WTC11 (cell line): ENCODE data around the gene CCDC158. TPM values are rescaled to one million over a fixed set of nuclear protein-coding genes. Genes with fewer than 3 reads are reported as not detected.

ENCODE experiments used
- ATAC-seq: fragments of 200-7000 bp; cut with Tn5 transposase; 2 replicates; pipeline ENCODE4 v1.10.0; 2021; ENCODE audit warnings: mild to moderate bottlenecking, moderate library complexity
- Bru-seq: library from RNA; stranded (reverse); fragments of 400-500 nt; gene quantifications from one replicate; lab custom pipeline; 2021; lab: Mats Ljungman, UMichigan
- CTCF ChIA-PET: fragments of 300-600 bp; sonication (Branson Sonifier 250); formaldehyde crosslinking; loops from one replicate; lab custom pipeline; 2021; ENCODE audit warnings: antibody characterized with exemption; lab: Charles Lee
- POLR2A ChIA-PET: fragments of 350-600 bp; sonication (Branson Sonifier 250); formaldehyde crosslinking; loops from one replicate; lab custom pipeline; 2021; ENCODE audit warnings: antibody characterized with exemption; lab: Charles Lee
- DNase-seq: peaks from one replicate; pipeline ENCODE4 v3.0.0; 2021; ENCODE audit warnings: low spot score
- H3K27ac Mint-ChIP-seq: 2 replicates; pipeline ENCODE4 v1.8.0; 2021; ENCODE audit warnings: mixed read lengths
- H3K27me3 Mint-ChIP-seq: 2 replicates; pipeline ENCODE4 v1.8.0; 2021; ENCODE audit warnings: low read depth, mild to moderate bottlenecking, moderate library complexity, mixed read lengths
- H3K36me3 Mint-ChIP-seq: 2 replicates; pipeline ENCODE4 v1.8.0; 2021; ENCODE audit warnings: mixed read lengths
- H3K4me1 Mint-ChIP-seq: 2 replicates; pipeline ENCODE4 v1.8.0; 2022; ENCODE audit warnings: mixed read lengths
- H3K4me3 Mint-ChIP-seq: 2 replicates; pipeline ENCODE4 v1.8.0; 2021; ENCODE audit warnings: mild to moderate bottlenecking, moderate library complexity, mixed read lengths
- H3K9me3 Mint-ChIP-seq: 2 replicates; pipeline ENCODE4 v1.8.0; 2021; ENCODE audit warnings: mixed read lengths
- ATF3 ChIP-seq: sonication (generic); formaldehyde crosslinking; conservative IDR thresholded peaks from 2 replicates; pipeline ENCODE4 v1.8.1; 2022; ENCODE audit warnings: mild to moderate bottlenecking, missing genetic modification reagents
- CBFB ChIP-seq: sonication (generic); formaldehyde crosslinking; IDR thresholded peaks from 2 replicates; pipeline ENCODE4 v1.8.1; 2022; ENCODE audit warnings: mild to moderate bottlenecking, low read depth, missing genetic modification reagents
- E2F5 ChIP-seq: sonication (generic); formaldehyde crosslinking; IDR thresholded peaks from 2 replicates; pipeline ENCODE4 v1.8.1; 2022; ENCODE audit warnings: mild to moderate bottlenecking, moderate library complexity, missing genetic modification reagents
- MAX ChIP-seq: sonication (generic); formaldehyde crosslinking; IDR thresholded peaks from 2 replicates; pipeline ENCODE4 v1.8.0; 2022; ENCODE audit warnings: mild to moderate bottlenecking, missing genetic modification reagents
- MYBL2 ChIP-seq: sonication (generic); formaldehyde crosslinking; IDR thresholded peaks from 2 replicates; pipeline ENCODE4 v1.8.1; 2023; ENCODE audit warnings: mild to moderate bottlenecking, moderate library complexity, missing genetic modification reagents
- NFE2L1 ChIP-seq: sonication (generic); formaldehyde crosslinking; IDR thresholded peaks from 2 replicates; pipeline ENCODE4 v1.8.1; 2023; ENCODE audit warnings: missing genetic modification reagents
- NR1H2 ChIP-seq: sonication (generic); formaldehyde crosslinking; IDR thresholded peaks from 2 replicates; pipeline ENCODE4 v1.9.0; 2021; ENCODE audit warnings: mild to moderate bottlenecking, moderate library complexity, missing genetic modification reagents
- RORB ChIP-seq: fragments of 250-450 bp; sonication (Bioruptor Pico); IDR thresholded peaks from 2 replicates; pipeline ENCODE4 v1.9.0; 2021; ENCODE audit warnings: mild to moderate bottlenecking
- SMAD3 ChIP-seq: sonication (generic); formaldehyde crosslinking; IDR thresholded peaks from 2 replicates; pipeline ENCODE4 v1.8.0; 2022; ENCODE audit warnings: missing genetic modification reagents, mild to moderate bottlenecking, borderline replicate concordance
- SP1 ChIP-seq: sonication (generic); formaldehyde crosslinking; conservative IDR thresholded peaks from 2 replicates; pipeline ENCODE4 v1.8.1; 2022; ENCODE audit warnings: missing genetic modification reagents
- TP53 ChIP-seq: sonication (generic); formaldehyde crosslinking; IDR thresholded peaks from 2 replicates; pipeline ENCODE4 v1.8.1; 2023; ENCODE audit warnings: mild to moderate bottlenecking, missing genetic modification reagents
- USF1 ChIP-seq: sonication (generic); formaldehyde crosslinking; IDR thresholded peaks from 2 replicates; pipeline ENCODE4 v1.8.0; 2022; ENCODE audit warnings: mild to moderate bottlenecking, missing genetic modification reagents
- USF2 ChIP-seq: sonication (generic); formaldehyde crosslinking; IDR thresholded peaks from 2 replicates; pipeline ENCODE4 v1.8.1; 2023; ENCODE audit warnings: mild to moderate bottlenecking, missing genetic modification reagents, moderate library complexity
- ZBTB21 ChIP-seq: sonication (generic); formaldehyde crosslinking; IDR thresholded peaks from 2 replicates; pipeline ENCODE4 v1.8.1; 2023; ENCODE audit warnings: mild to moderate bottlenecking, missing genetic modification reagents, borderline replicate concordance
- ZMAT4 ChIP-seq: fragments of 250-450 bp; sonication (Bioruptor Pico); IDR thresholded peaks from 2 replicates; pipeline ENCODE4 v1.9.0; 2021; ENCODE audit warnings: mild to moderate bottlenecking
- ZNF232 ChIP-seq: sonication (generic); formaldehyde crosslinking; IDR thresholded peaks from 2 replicates; pipeline ENCODE4 v1.8.0; 2022; ENCODE audit warnings: mild to moderate bottlenecking, missing genetic modification reagents
- ZNF281 ChIP-seq: sonication (generic); formaldehyde crosslinking; IDR thresholded peaks from 2 replicates; pipeline ENCODE4 v1.8.0; 2023; ENCODE audit warnings: mild to moderate bottlenecking, missing genetic modification reagents
- ZNF423 ChIP-seq: fragments of 250-450 bp; sonication (Bioruptor Pico); IDR thresholded peaks from 2 replicates; pipeline ENCODE4 v2.1.2; 2022; ENCODE audit warnings: mild to moderate bottlenecking, moderate library complexity
- ZNF532 ChIP-seq: fragments of 250-450 bp; sonication (Bioruptor Pico); IDR thresholded peaks from 2 replicates; pipeline ENCODE4 v1.9.0; 2021; ENCODE audit warnings: mild to moderate bottlenecking, borderline replicate concordance
- ZSCAN18 ChIP-seq: fragments of 250-450 bp; sonication (Bioruptor Pico); IDR thresholded peaks from 2 replicates; pipeline ENCODE4 v2.1.2; 2022; ENCODE audit warnings: mild to moderate bottlenecking, moderate library complexity
- long read RNA-seq, 3 experiments: library from RNA in 1 of 3; library from capped mRNA in 1 of 3; library from polyadenylated mRNA in 1 of 3; unstranded in 2 of 3; stranded (forward) in 1 of 3; transcript quantifications; one replicate each; pipeline ENCODE4 v2.0.0, GENCODE V29; 2021
- total RNA-seq: library from RNA; stranded (reverse); gene quantifications from 3 replicates; pipeline ENCODE4 v1.2.3, GENCODE V29; 2021

The CCDC158 gene
- 0.05 to 0.15 TPM (median 0.07 TPM) in 3 replicates for total RNA-seq
- percentile 12 among the genes with signal in this experiment for Bru-seq, nascent RNA
- long read RNA-seq, experiment 1 = 0 reads
- long read RNA-seq, experiment 2 = 0 reads
- long read RNA-seq, experiment 3 = 0 reads

GRCh38 chr4:76420762-76421581, at the start of gene CCDC158:
Gene CCDC158, minus strand, starts transcription at chr4:76421141. Its CDS starts 17,934 bp downstream, at chr4:76403207.
- POLR2A ChIA-PET = no interaction called here
- no peak for TF ChIP-seq NR1H2 (CRISPR knock-in tag)
- no peak for TF ChIP-seq TP53
- TF ChIP-seq CBFB (CRISPR knock-in tag) = no peak
- no peak for TF ChIP-seq ATF3
- CTCF ChIA-PET = interaction anchor here (0.8 to 1.5 kb wide), 4 partner anchors 43 to 381 kb away, joined by 3 to 5 read pairs (median 4); no protein-coding TSS in a partner anchor

GRCh38 chr4:76470532-76470931, 49.6 kb upstream of the CCDC158 start:
- CTCF ChIA-PET = interaction anchor here (1.0 kb wide), 3 partner anchors 34 to 93 kb away, joined by 3 to 4 read pairs (median 3); no protein-coding TSS in a partner anchor
- peaks cover 1% of the 10 kb centered on the region for H3K36me3 Mint-ChIP-seq
- peaks cover 9% of the 10 kb centered on the region for H3K4me1 Mint-ChIP-seq
- H3K27me3 Mint-ChIP-seq = no peaks in the 10 kb centered on the region
- H3K4me3 Mint-ChIP-seq = no peak overlapping the region
- peaks cover 9% of the 10 kb centered on the region for H3K9me3 Mint-ChIP-seq
- H3K27ac Mint-ChIP-seq = no peak overlapping the region; the same call in 1 of the 2 replicates
- no peak for ATAC-seq
- no peak for DNase-seq
- POLR2A ChIA-PET = no interaction called here
- no peak for TF ChIP-seq ZMAT4 (CRISPR knock-in tag)
- TF ChIP-seq ZNF423 (CRISPR knock-in tag) = no peak
- TF ChIP-seq ZNF232 (CRISPR knock-in tag) = no peak
- TF ChIP-seq ZNF281 (CRISPR knock-in tag) = no peak
- no peak for TF ChIP-seq NFE2L1 (CRISPR knock-in tag)
- no peak for TF ChIP-seq USF1 (CRISPR knock-in tag)
- TF ChIP-seq MYBL2 (CRISPR knock-in tag) = no peak
- TF ChIP-seq MAX (CRISPR knock-in tag) = no peak
- TF ChIP-seq ZSCAN18 (CRISPR knock-in tag) = no peak
- TF ChIP-seq ZBTB21 = no peak
- no peak for TF ChIP-seq SP1
- TF ChIP-seq RORB = no peak
- no peak for TF ChIP-seq CBFB (CRISPR knock-in tag)
- no peak for TF ChIP-seq ZNF532 (CRISPR knock-in tag)
- TF ChIP-seq SMAD3 (CRISPR knock-in tag) = no peak
- no peak for TF ChIP-seq E2F5
- TF ChIP-seq USF2 (CRISPR knock-in tag) = no peak

More at GRCh38 chr4:76420762-76421581, at the start of gene CCDC158:
- H3K27me3 Mint-ChIP-seq = peaks cover 12% of the 10 kb centered on the region
- no peak for DNase-seq
- peak within 1 kb of the TSS; percentile 50 for H3K4me3 Mint-ChIP-seq
- ATAC-seq = no peak
- H3K27ac Mint-ChIP-seq = no peak within 1 kb of the TSS
- peaks cover 12% of the 10 kb centered on the region for H3K4me1 Mint-ChIP-seq
- H3K36me3 Mint-ChIP-seq = peaks cover 12% of the 10 kb centered on the region
- H3K9me3 Mint-ChIP-seq = peaks cover 24% of the 10 kb centered on the region
